CD14-positive monocyte (primary cell): ENCODE results near the gene RPSA. TPM values are rescaled to one million over a fixed set of nuclear protein-coding genes. Genes with fewer than 3 reads are reported as not detected.

Experiments
- DNase-seq, 3 donors: peaks; one replicate each; pipeline ENCODE4 v3.0.0-alpha.2; 2011 to 2022
- H2AFZ ChIP-seq: 2 replicates; pipeline ENCODE4 v1.6.0; 2012; ENCODE audit warnings: mild to moderate bottlenecking, low read depth, low read length, inconsistent platforms; ENCODE audit not compliant: insufficient read depth, poor library complexity, severe bottlenecking
- H3K27ac ChIP-seq, 2 donors: 1 replicate in 1 of 2; 2 replicates in 1 of 2; pipeline ENCODE4 v1.5.1; 2012 to 2013; ENCODE audit warnings: low read length in 2 of 2, control low read depth in 1 of 2, inconsistent platforms in 1 of 2, low read depth in 1 of 2, mild to moderate bottlenecking in 1 of 2
- H3K27me3 ChIP-seq, 2 donors: one replicate each; pipeline versions ENCODE4 v1.6.0 to v1.6.1; 2011 to 2013; ENCODE audit warnings: low read length in 2 of 2; ENCODE audit not compliant: control insufficient read depth in 2 of 2, insufficient read depth in 2 of 2
- H3K36me3 ChIP-seq, 2 donors: replicated peaks in 1 of 2; 1 replicate in 1 of 2; 2 replicates in 1 of 2; pipeline versions ENCODE4 v1.5.1 to v1.6.1; 2012 to 2013; ENCODE audit warnings: low read length in 2 of 2, control low read depth in 1 of 2, inconsistent platforms in 1 of 2, mild to moderate bottlenecking in 1 of 2; ENCODE audit not compliant: insufficient read depth in 2 of 2, control insufficient read depth in 1 of 2
- H3K4me1 ChIP-seq, 2 donors: 1 replicate in 1 of 2; 2 replicates in 1 of 2; pipeline versions ENCODE4 v1.5.1 to v1.6.1; 2012 to 2013; ENCODE audit warnings: low read length in 2 of 2, control low read depth in 1 of 2, inconsistent platforms in 1 of 2, mild to moderate bottlenecking in 1 of 2, moderate library complexity in 1 of 2; ENCODE audit not compliant: insufficient read depth in 2 of 2, control insufficient read depth in 1 of 2
- H3K4me2 ChIP-seq: replicated peaks from 2 replicates; pipeline ENCODE3; 2012; ENCODE audit warnings: low read length, moderate library complexity, mild to moderate bottlenecking; ENCODE audit not compliant: poor library complexity, severe bottlenecking; ENCODE audit errors: extremely low read depth
- H3K4me3 ChIP-seq, 3 experiments: fragments of 200-600 bp in 1 of 3; sonication (generic) in 1 of 3; replicated peaks in 1 of 3; 1 replicate in 2 of 3; 2 replicates in 1 of 3; pipeline ENCODE4 v1.5.1; 2011 to 2013; ENCODE audit warnings: low read length in 3 of 3, mild to moderate bottlenecking in 3 of 3, control low read depth in 2 of 3, low read depth in 2 of 3, inconsistent platforms in 1 of 3, moderate library complexity in 1 of 3
- H3K79me2 ChIP-seq: 2 replicates; pipeline ENCODE4 v1.6.0; 2012; ENCODE audit warnings: mild to moderate bottlenecking, control low read depth, inconsistent platforms, low read length, moderate library complexity; ENCODE audit not compliant: insufficient read depth
- H3K9ac ChIP-seq: 2 replicates; pipeline ENCODE4 v1.6.0; 2017; ENCODE audit warnings: low read length, mild to moderate bottlenecking; ENCODE audit not compliant: insufficient read depth, poor library complexity, severe bottlenecking
- H3K9me3 ChIP-seq, 2 donors: replicated peaks in 1 of 2; 1 replicate in 1 of 2; 2 replicates in 1 of 2; pipeline versions ENCODE4 v1.5.1 to v1.6.1; 2012 to 2013; ENCODE audit warnings: low read length in 2 of 2, control low read depth in 1 of 2; ENCODE audit not compliant: control insufficient read depth in 1 of 2, insufficient read depth in 1 of 2
- H4K20me1 ChIP-seq: 2 replicates; pipeline ENCODE4 v1.6.0; 2012; ENCODE audit warnings: mild to moderate bottlenecking, low read length, control low read depth, moderate library complexity; ENCODE audit not compliant: insufficient read depth
- H3K27ac Mint-ChIP-seq, 7 donors: one replicate each; pipeline ENCODE4 v1.8.0; 2020; ENCODE audit warnings: mild to moderate bottlenecking in 7 of 7, mixed read lengths in 7 of 7, moderate library complexity in 6 of 7, inconsistent platforms in 2 of 7
- H3K27me3 Mint-ChIP-seq, 3 donors: one replicate each; pipeline ENCODE4 v1.8.0; 2021 to 2022; ENCODE audit warnings: low read depth in 3 of 3, mild to moderate bottlenecking in 3 of 3, mixed read lengths in 3 of 3, moderate library complexity in 3 of 3, inconsistent platforms in 1 of 3
- H3K36me3 Mint-ChIP-seq, 2 donors: one replicate each; pipeline ENCODE4 v1.8.0; 2020; ENCODE audit warnings: mixed read lengths in 2 of 2, inconsistent platforms in 1 of 2, mild to moderate bottlenecking in 1 of 2
- H3K4me1 Mint-ChIP-seq: one replicate; pipeline ENCODE4 v1.8.0; 2020; ENCODE audit warnings: mild to moderate bottlenecking, mixed read lengths
- H3K4me3 Mint-ChIP-seq, 2 donors: one replicate each; pipeline ENCODE4 v1.8.0; 2020; ENCODE audit warnings: mild to moderate bottlenecking in 2 of 2, mixed read lengths in 2 of 2, moderate library complexity in 1 of 2
- H3K9me3 Mint-ChIP-seq, 7 donors: one replicate each; pipeline ENCODE4 v1.8.0; 2020 to 2022; ENCODE audit warnings: mixed read lengths in 7 of 7, mild to moderate bottlenecking in 6 of 7, moderate library complexity in 6 of 7, inconsistent platforms in 2 of 7
- CTCF ChIP-seq: fragments of 200-600 bp; IDR thresholded peaks from one replicate; pipeline ENCODE4 v1.8.0; 2022; ENCODE audit warnings: antibody characterized with exemption, mild to moderate bottlenecking
- WGBS: methylation state at CpG from one replicate; pipeline ENCODE4 v1.1.5; 2013; ENCODE audit warnings: missing lambda C conversion rate; ENCODE audit not compliant: insufficient coverage; 5-methylcytosine and 5-hydroxymethylcytosine counted together
- intact Hi-C, 2 donors: fragments of 100-400 bp; cut with micrococcal nuclease; formaldehyde crosslinking; loops; one replicate each; pipeline versions ENCODE4 v1.15.0 to v1.15.1; 2023
- polyA plus RNA-seq, 3 donors: library from polyadenylated mRNA; depleted of rRNA in 1 of 3; unstranded in 2 of 3; stranded (reverse) in 1 of 3; fragments of 300-500 nt in 2 of 3; fragments of >200 nt in 1 of 3; fragmentation: Illumina TruSeq in 2 of 3; gene quantifications; 1 replicate in 2 of 3; 2 replicates in 1 of 3; pipeline ENCODE4 v1.2.3, GENCODE V29; 2012 to 2021

RPSA gene
- polyA plus RNA-seq, 3 donors = 172 to 574 (median 219) TPM

- Mint-ChIP-seq H3K27ac (peak overlapping the region in 1 of 7 donors; percentile 38), H3K9me3 (no peaks in the 10 kb centered on the region), H3K36me3 (peaks cover 40 to 43% of the 10 kb centered on the region in 2 donors), H3K4me3 (no peak overlapping the region), H3K4me1 (peaks cover 38% of the 10 kb centered on the region), H3K27me3 (peaks cover 0 to 2% (median 0%) of the 10 kb centered on the region in 3 donors)
- no peaks in the 10 kb centered on the region for H3K9me3 ChIP-seq
- no CpG with 5 or more reads among the region's 2 CpGs for WGBS
- TF ChIP-seq CTCF = no peak
- H2AFZ ChIP-seq = no peak overlapping the region
- no peaks in the 10 kb centered on the region for H3K27me3 ChIP-seq
- intact Hi-C loops = no loop called here
- no peak for DNase-seq
- H3K4me1 ChIP-seq = peaks cover 10 to 15% of the 10 kb centered on the region in 2 donors
- peaks cover 15% of the 10 kb centered on the region for H4K20me1 ChIP-seq
- peaks cover 24 to 38% of the 10 kb centered on the region in 2 donors for H3K36me3 ChIP-seq
- peaks cover 37% of the 10 kb centered on the region for H3K79me2 ChIP-seq
- no peak overlapping the region for H3K4me2 ChIP-seq
- no peak overlapping the region for H3K27ac ChIP-seq
- no peak overlapping the region for H3K4me3 ChIP-seq
- no peak overlapping the region for H3K9ac ChIP-seq
Observed at GRCh38 chr3:39388153-39388552, 18.4 kb upstream of the RPSA start.

- H3K27ac ChIP-seq = no peak overlapping the region
- H4K20me1 ChIP-seq = peaks cover 15% of the 10 kb centered on the region
- intact Hi-C loops = no loop called here
- H3K36me3 ChIP-seq = peaks cover 30 to 45% of the 10 kb centered on the region in 2 donors
- peaks cover 0 to 2% (median 0%) of the 10 kb centered on the region in 3 donors for H3K27me3 Mint-ChIP-seq
- H3K36me3 Mint-ChIP-seq = peaks cover 46 to 49% of the 10 kb centered on the region in 2 donors
- no peak overlapping the region for H2AFZ ChIP-seq
- H3K9ac ChIP-seq = no peak overlapping the region
- H3K4me1 ChIP-seq = peaks cover 6 to 9% of the 10 kb centered on the region in 2 donors
- H3K27me3 ChIP-seq = no peaks in the 10 kb centered on the region
- no peaks in the 10 kb centered on the region for H3K9me3 Mint-ChIP-seq
- no CpG with 5 or more reads among the region's 2 CpGs for WGBS
- H3K4me3 ChIP-seq = no peak overlapping the region
- no peak overlapping the region for H3K4me3 Mint-ChIP-seq
- H3K27ac Mint-ChIP-seq = peak overlapping the region in 1 of 7 donors; percentile 5
- H3K4me2 ChIP-seq = no peak overlapping the region
- no peak for DNase-seq
- TF ChIP-seq CTCF = no peak
- H3K4me1 Mint-ChIP-seq = peaks cover 33% of the 10 kb centered on the region
- peaks cover 37% of the 10 kb centered on the region for H3K79me2 ChIP-seq
- no peaks in the 10 kb centered on the region for H3K9me3 ChIP-seq
Observed at GRCh38 chr3:39388741-39389248, 17.7 kb upstream of the RPSA start.
